COR-L47 (cell line): ENCODE data around the gene PYGM.

Experiments
- DNase-seq: peaks from one replicate; lab custom pipeline; 2025; lab: John Stamatoyannopoulos, UW

PYGM gene

GRCh38 chr11:64759722-64760719, at the start of gene PYGM:
Gene PYGM (minus strand): TSS chr11:64759974. CDS start chr11:64759898, 76 bp downstream.
- no peak for DNase-seq

GRCh38 chr11:64805481-64805880, 45.7 kb upstream of the PYGM start:
- no peak for DNase-seq

- DNase-seq, result no peak
Observed at GRCh38 chr11:64804346-64805210, 44.8 kb upstream of the PYGM start.

GRCh38 chr11:64803846-64804345, 44.1 kb upstream of the PYGM start:
- DNase-seq, result no peak

- peak; percentile 87 for DNase-seq
Observed at GRCh38 chr11:64803158-64803845, 43.5 kb upstream of the PYGM start, which contains the start of gene MAP4K2. Gene MAP4K2 (minus strand): TSS chr11:64803214. CDS start chr11:64803149, 65 bp downstream.

- no peak for DNase-seq
Observed at GRCh38 chr11:64802370-64803157, 42.8 kb upstream of the PYGM start.

- DNase-seq, result no peak
Observed at GRCh38 chr11:64801561-64802369, 42.0 kb upstream of the PYGM start.

- DNase-seq, result no peak
Observed at GRCh38 chr11:64801158-64801464, 41.3 kb upstream of the PYGM start.

GRCh38 chr11:64800303-64801157, 40.8 kb upstream of the PYGM start:
- no peak for DNase-seq

- no peak for DNase-seq
Observed at GRCh38 chr11:64799623-64800302, 40.0 kb upstream of the PYGM start.

- DNase-seq, result no peak
Observed at GRCh38 chr11:64799256-64799622, 39.5 kb upstream of the PYGM start.

- no peak for DNase-seq
Observed at GRCh38 chr11:64796757-64797541, 37.2 kb upstream of the PYGM start.

- DNase-seq, result no peak
Observed at GRCh38 chr11:64796047-64796756, 36.4 kb upstream of the PYGM start.

- no peak for DNase-seq
Observed at GRCh38 chr11:64794526-64794925, 34.8 kb upstream of the PYGM start.

- no peak for DNase-seq
Observed at GRCh38 chr11:64793271-64794160, 33.7 kb upstream of the PYGM start.

- no peak for DNase-seq
Observed at GRCh38 chr11:64792482-64792881, 32.7 kb upstream of the PYGM start.
